ENCODE results near the gene CUTC. TPM values are rescaled to one million over a fixed set of nuclear protein-coding genes. Genes with fewer than 3 reads are reported as not detected.

The CUTC gene
- 10 to 100 TPM; 25.6 to 28.2 TPM for total RNA-seq

GRCh38 chr10:99732033-99732842, at the start of gene CUTC, which contains the start of gene COX15:
Gene CUTC, plus strand, starts transcription at chr10:99732234. Its CDS starts 115 bp downstream, at chr10:99732349.
Gene COX15, minus strand, starts transcription at chr10:99732127. Its CDS starts 78 bp downstream, at chr10:99732049.
- Mint-ChIP-seq H3K9me3 (no peaks in the 10 kb centered on the region), H3K27ac (peak within 1 kb of the TSS; percentile 100), H3K36me3 (ENCODE audit: low read depth) (peaks cover 41% of the 10 kb centered on the region), H3K27me3 (no peaks in the 10 kb centered on the region), H3K4me3 (peak within 1 kb of the TSS; percentile 100), H3K4me1 (peaks cover 37% of the 10 kb centered on the region)
- peak; percentile 96 for DNase-seq
- ChIA-PET CTCF (interaction anchor here (0.6 to 2.3 kb wide), 15 partner anchors 11 to 1266 kb away, joined by 3 to 15 read pairs (median 5); partner anchors contain the start of genes DNMBP and ENTPD7), POLR2A (interaction anchor here (0.6 to 3.4 kb wide), 22 partner anchors 9 to 804 kb away, joined by 3 to 38 read pairs (median 4); partner anchors contain the start of genes DNMBP, ENTPD7, GOT1 and HIF1AN)

- ChIA-PET POLR2A (interaction anchor here (0.7 kb wide), 1 partner anchor 23 kb away, joined by 3 read pairs; no protein-coding TSS in a partner anchor), CTCF (interaction anchor here (0.7 kb wide), 2 partner anchors 24 to 123 kb away, joined by 4 to 6 read pairs; partner anchors contain the start of gene ENTPD7)
Measured at GRCh38 chr10:99682752-99683151, 49.3 kb upstream of the CUTC start.

GRCh38 chr10:99685597-99685967, 46.5 kb upstream of the CUTC start:
- no peak overlapping the region for H3K4me3 Mint-ChIP-seq
- POLR2A ChIA-PET = no interaction called here

More at GRCh38 chr10:99682752-99683151, 49.3 kb upstream of the CUTC start:
- Mint-ChIP-seq H3K36me3 (ENCODE audit: low read depth) (peaks cover 9% of the 10 kb centered on the region), H3K4me1 (peaks cover 2% of the 10 kb centered on the region), H3K9me3 (no peaks in the 10 kb centered on the region), H3K27ac (no peak overlapping the region), H3K4me3 (no peak overlapping the region), H3K27me3 (no peaks in the 10 kb centered on the region)
- no peak for DNase-seq

GRCh38 chr10:99689461-99689860, 42.6 kb upstream of the CUTC start:
- POLR2A ChIA-PET = interaction anchor here (0.6 kb wide), 1 partner anchor 43 kb away, joined by 3 read pairs; no protein-coding TSS in a partner anchor
- Mint-ChIP-seq H3K4me3 (no peak overlapping the region), H3K27ac (no peak overlapping the region), H3K27me3 (no peaks in the 10 kb centered on the region), H3K9me3 (no peaks in the 10 kb centered on the region), H3K4me1 (peaks cover 2% of the 10 kb centered on the region), H3K36me3 (ENCODE audit: low read depth) (peaks cover 14% of the 10 kb centered on the region)
- CTCF ChIA-PET = no interaction called here
- no peak for DNase-seq

More at GRCh38 chr10:99685597-99685967, 46.5 kb upstream of the CUTC start:
- Mint-ChIP-seq H3K9me3 (no peaks in the 10 kb centered on the region), H3K4me1 (peaks cover 2% of the 10 kb centered on the region), H3K27ac (no peak overlapping the region), H3K27me3 (no peaks in the 10 kb centered on the region), H3K36me3 (ENCODE audit: low read depth) (no peaks in the 10 kb centered on the region)
- DNase-seq = no peak
- CTCF ChIA-PET = no interaction called here

GRCh38 chr10:99693933-99694583, 38.0 kb upstream of the CUTC start:
- Mint-ChIP-seq H3K36me3 (ENCODE audit: low read depth) (peaks cover 29% of the 10 kb centered on the region), H3K9me3 (no peaks in the 10 kb centered on the region), H3K27ac (no peak overlapping the region), H3K4me1 (no peaks in the 10 kb centered on the region), H3K4me3 (no peak overlapping the region), H3K27me3 (no peaks in the 10 kb centered on the region)
- POLR2A ChIA-PET = no interaction called here
- no peak for DNase-seq
- CTCF ChIA-PET = no interaction called here

- Mint-ChIP-seq H3K27ac (no peak overlapping the region), H3K27me3 (no peaks in the 10 kb centered on the region), H3K4me3 (no peak overlapping the region), H3K36me3 (ENCODE audit: low read depth) (peaks cover 37% of the 10 kb centered on the region), H3K9me3 (no peaks in the 10 kb centered on the region), H3K4me1 (no peaks in the 10 kb centered on the region)
- CTCF ChIA-PET = no interaction called here
- no peak for DNase-seq
- POLR2A ChIA-PET = no interaction called here
Measured at GRCh38 chr10:99695761-99696160, 36.3 kb upstream of the CUTC start.

- Mint-ChIP-seq H3K4me3 (no peak overlapping the region), H3K4me1 (no peaks in the 10 kb centered on the region), H3K27me3 (no peaks in the 10 kb centered on the region), H3K36me3 (ENCODE audit: low read depth) (peaks cover 41% of the 10 kb centered on the region), H3K27ac (no peak overlapping the region), H3K9me3 (no peaks in the 10 kb centered on the region)
- DNase-seq = no peak
- ChIA-PET CTCF (no interaction called here), POLR2A (no interaction called here)
Measured at GRCh38 chr10:99698504-99699080, 33.4 kb upstream of the CUTC start.

- CTCF ChIA-PET = interaction anchor here (0.6 kb wide), 1 partner anchor 13 kb away, joined by 3 read pairs; no protein-coding TSS in a partner anchor
- no peaks in the 10 kb centered on the region for H3K4me1 Mint-ChIP-seq
- peaks cover 49% of the 10 kb centered on the region for H3K36me3 Mint-ChIP-seq (ENCODE audit: low read depth)
- POLR2A ChIA-PET = no interaction called here
- H3K27me3 Mint-ChIP-seq = no peaks in the 10 kb centered on the region
- no peak for DNase-seq
- no peak overlapping the region for H3K4me3 Mint-ChIP-seq
- H3K27ac Mint-ChIP-seq = no peak overlapping the region
- no peaks in the 10 kb centered on the region for H3K9me3 Mint-ChIP-seq
Measured at GRCh38 chr10:99700649-99701048, 31.4 kb upstream of the CUTC start.

GRCh38 chr10:99708428-99709012, 23.5 kb upstream of the CUTC start:
- no peak for DNase-seq
- POLR2A ChIA-PET = interaction anchor here (0.6 kb wide), 1 partner anchor 49 kb away, joined by 3 read pairs; the partner anchor contains the start of gene ENTPD7
- no peaks in the 10 kb centered on the region for H3K27me3 Mint-ChIP-seq
- H3K4me3 Mint-ChIP-seq = no peak overlapping the region
- CTCF ChIA-PET = interaction anchor here (1.0 kb wide), 1 partner anchor 18 kb away, joined by 5 read pairs; no protein-coding TSS in a partner anchor
- no peaks in the 10 kb centered on the region for H3K9me3 Mint-ChIP-seq
- peaks cover 26% of the 10 kb centered on the region for H3K36me3 Mint-ChIP-seq (ENCODE audit: low read depth)
- H3K27ac Mint-ChIP-seq = no peak overlapping the region
- peaks cover 6% of the 10 kb centered on the region for H3K4me1 Mint-ChIP-seq

GRCh38 chr10:99709480-99710229, 22.4 kb upstream of the CUTC start:
- CTCF ChIA-PET = interaction anchor here (0.6 to 2.1 kb wide), 2 partner anchors 76 to 274 kb away, joined by 3 to 8 read pairs; no protein-coding TSS in a partner anchor

GRCh38 chr10:99711129-99711719, 20.8 kb upstream of the CUTC start:
- no peak overlapping the region for H3K27ac Mint-ChIP-seq
- CTCF ChIA-PET = interaction anchor here (0.6 to 2.4 kb wide), 7 partner anchors 10 to 275 kb away, joined by 3 to 8 read pairs (median 4); partner anchors contain the start of genes COX15 and CUTC
- no peaks in the 10 kb centered on the region for H3K9me3 Mint-ChIP-seq
- H3K36me3 Mint-ChIP-seq (ENCODE audit: low read depth) = peaks cover 28% of the 10 kb centered on the region
- no peak overlapping the region for H3K4me3 Mint-ChIP-seq
- H3K4me1 Mint-ChIP-seq = peaks cover 6% of the 10 kb centered on the region
- peak; percentile 25 for DNase-seq
- POLR2A ChIA-PET = no interaction called here
- H3K27me3 Mint-ChIP-seq = no peaks in the 10 kb centered on the region

More at GRCh38 chr10:99709480-99710229, 22.4 kb upstream of the CUTC start:
- DNase-seq = no peak
- Mint-ChIP-seq H3K27ac (no peak overlapping the region), H3K9me3 (no peaks in the 10 kb centered on the region), H3K36me3 (ENCODE audit: low read depth) (peaks cover 23% of the 10 kb centered on the region), H3K27me3 (no peaks in the 10 kb centered on the region), H3K4me3 (no peak overlapping the region), H3K4me1 (peaks cover 6% of the 10 kb centered on the region)
- POLR2A ChIA-PET = no interaction called here

- H3K27ac Mint-ChIP-seq = no peak overlapping the region
- ChIA-PET POLR2A (no interaction called here), CTCF (no interaction called here)
- no peak overlapping the region for H3K4me3 Mint-ChIP-seq
- H3K9me3 Mint-ChIP-seq = no peaks in the 10 kb centered on the region
- peaks cover 6% of the 10 kb centered on the region for H3K4me1 Mint-ChIP-seq
- H3K36me3 Mint-ChIP-seq (ENCODE audit: low read depth) = peaks cover 47% of the 10 kb centered on the region
- H3K27me3 Mint-ChIP-seq = no peaks in the 10 kb centered on the region
- no peak for DNase-seq
Measured at GRCh38 chr10:99714446-99714845, 17.6 kb upstream of the CUTC start.

Data from activated CD4-positive, alpha-beta memory T cell treated with anti-CD3 and anti-CD28 coated beads, Interleukin-2, amount 10 ng/mL, durations not matched to agents 7 days and 5 days (primary cell).